Left forelimb (tissue), 1 donor: ENCODE results near the gene ANKRD35.
A peak's percentile ranks its signal among the peaks of the same experiment; 100 is the strongest.
"Not testable (repeated sequence)": the region's sequence is repeated elsewhere in the genome, so short reads cannot be mapped to it uniquely, and the experiment has no call there.

ENCODE experiments used
- DNase-seq: peaks from one replicate; pipeline ENCODE4 v3.0.0-alpha.2; 2018; ENCODE audit warnings: low spot score

Gene ANKRD35

GRCh38 chr1:145858238-145858900 is 27.3 kb downstream of the ANKRD35 start:
- no peak for DNase-seq

- no peak for DNase-seq
Measured at GRCh38 chr1:145857170-145857569, 28.5 kb downstream of the ANKRD35 start.

- no peak for DNase-seq
Measured at GRCh38 chr1:145855426-145855948, 30.2 kb downstream of the ANKRD35 start.

- no peak for DNase-seq
Measured at GRCh38 chr1:145849356-145850160, 36.1 kb downstream of the ANKRD35 start.

- no peak for DNase-seq
Measured at GRCh38 chr1:145847827-145848226, 37.8 kb downstream of the ANKRD35 start.

GRCh38 chr1:145846201-145846612 is 39.5 kb downstream of the ANKRD35 start:
- DNase-seq = peak; percentile 73

- DNase-seq = peak; percentile 88
Measured at GRCh38 chr1:145845514-145846161, 40.0 kb downstream of the ANKRD35 start, which contains the start of gene NUDT17. TSS of gene NUDT17 (plus strand) at chr1:145845630. CDS start at chr1:145845641, 11 bp downstream.

GRCh38 chr1:145845144-145845513 is 40.5 kb downstream of the ANKRD35 start:
- no peak for DNase-seq

GRCh38 chr1:145843031-145843430 is 42.6 kb downstream of the ANKRD35 start:
- DNase-seq = no peak

- no peak for DNase-seq
Measured at GRCh38 chr1:145837656-145838055, 48.0 kb downstream of the ANKRD35 start.

GRCh38 chr1:145830810-145831209 is 54.9 kb downstream of the ANKRD35 start:
- not testable (repeated sequence) for DNase-seq

- no peak for DNase-seq
Measured at GRCh38 chr1:145828367-145829026, 57.2 kb downstream of the ANKRD35 start.

- no peak for DNase-seq
Measured at GRCh38 chr1:145827966-145828365, 57.7 kb downstream of the ANKRD35 start.

GRCh38 chr1:145826030-145826429 is 59.6 kb downstream of the ANKRD35 start:
- no peak for DNase-seq

GRCh38 chr1:145824499-145824842 is 61.2 kb downstream of the ANKRD35 start:
- no peak for DNase-seq

GRCh38 chr1:145823565-145824498 is 61.8 kb downstream of the ANKRD35 start, which contains the start of the genes POLR3C and RNF115:
TSS of gene POLR3C (plus strand) at chr1:145824200. CDS start at chr1:145825777, 1,577 bp downstream.
TSS of gene RNF115 (minus strand) at chr1:145824095. CDS start at chr1:145823873, 222 bp downstream.
- DNase-seq = peak; percentile 91

- not testable (repeated sequence) for DNase-seq
Measured at GRCh38 chr1:145822779-145823331, 62.8 kb downstream of the ANKRD35 start.

GRCh38 chr1:145818095-145818494 is 67.6 kb downstream of the ANKRD35 start:
- not testable (repeated sequence) for DNase-seq
